SK-N-SH treated with all-trans-retinoic acid at 6 μM for 48 hours (cell line): Measurements from ENCODE around the gene KCNH4.

ENCODE experiments used
- ATAC-seq: fragments of 200-7000 bp; cut with Tn5 transposase; 3 replicates; pipeline ENCODE4 v1.9.1; 2020; ENCODE audit warnings: mild to moderate bottlenecking, moderate library complexity
- BACH2 ChIP-seq: fragments of 250-450 bp; sonication (Bioruptor Pico); IDR thresholded peaks from 2 replicates; pipeline ENCODE4 v1.9.0; 2021; ENCODE audit warnings: mild to moderate bottlenecking, borderline replicate concordance
- CREB5 ChIP-seq: fragments of 250-450 bp; sonication (Bioruptor Pico); IDR thresholded peaks from 2 replicates; pipeline ENCODE4 v1.5.1; 2020; ENCODE audit warnings: low read depth, mild to moderate bottlenecking, moderate library complexity
- CSDC2 ChIP-seq: fragments of 250-450 bp; sonication (Bioruptor Pico); IDR thresholded peaks from 2 replicates; pipeline ENCODE4 v1.5.0; 2020; ENCODE audit warnings: mild to moderate bottlenecking, moderate library complexity
- CSRNP3 ChIP-seq: fragments of 250-450 bp; sonication (Bioruptor Pico); IDR thresholded peaks from 2 replicates; pipeline ENCODE4 v1.5.1; 2021; ENCODE audit warnings: mild to moderate bottlenecking, moderate library complexity
- ESRRG ChIP-seq: fragments of 250-450 bp; sonication (Bioruptor Pico); IDR thresholded peaks from 2 replicates; pipeline ENCODE4 v1.6.1; 2021; ENCODE audit warnings: mild to moderate bottlenecking
- ISL1 ChIP-seq: fragments of 250-450 bp; sonication (Bioruptor Pico); IDR thresholded peaks from 2 replicates; pipeline ENCODE4 v2.1.2; 2022; ENCODE audit warnings: mild to moderate bottlenecking, moderate library complexity
- OSR1 ChIP-seq: fragments of 250-450 bp; sonication (Bioruptor Pico); IDR thresholded peaks from 2 replicates; pipeline ENCODE4 v1.8.0; 2022; ENCODE audit warnings: moderate library complexity, mild to moderate bottlenecking, inconsistent platforms
- PATZ1 ChIP-seq: fragments of 250-450 bp; sonication (Bioruptor Pico); IDR thresholded peaks from 2 replicates; pipeline ENCODE4 v1.8.0; 2020; ENCODE audit warnings: mild to moderate bottlenecking, moderate library complexity, borderline replicate concordance
- POU6F1 ChIP-seq: fragments of 250-450 bp; sonication (Bioruptor Pico); IDR thresholded peaks from 2 replicates; pipeline ENCODE4 v1.8.0; 2021; ENCODE audit warnings: low read depth, mild to moderate bottlenecking, moderate library complexity, borderline replicate concordance
- PPARA ChIP-seq: fragments of 250-450 bp; sonication (Bioruptor Pico); IDR thresholded peaks from 2 replicates; pipeline ENCODE4 v1.5.0; 2020; ENCODE audit warnings: mild to moderate bottlenecking, borderline replicate concordance
- RARB ChIP-seq: fragments of 250-450 bp; sonication (Bioruptor Pico); IDR thresholded peaks from 2 replicates; pipeline ENCODE4 v1.8.0; 2021; ENCODE audit warnings: mild to moderate bottlenecking, moderate library complexity
- SNAI2 ChIP-seq: fragments of 250-450 bp; sonication (Bioruptor Pico); IDR thresholded peaks from 2 replicates; pipeline ENCODE4 v1.5.0; 2020; ENCODE audit warnings: mild to moderate bottlenecking, moderate library complexity
- TOX ChIP-seq: fragments of 250-450 bp; sonication (Bioruptor Pico); IDR thresholded peaks from 2 replicates; pipeline ENCODE4 v1.8.0; 2021; ENCODE audit warnings: mild to moderate bottlenecking, moderate library complexity, borderline replicate concordance
- TSHZ2 ChIP-seq: fragments of 250-450 bp; sonication (Bioruptor Pico); IDR thresholded peaks from 2 replicates; pipeline ENCODE4 v1.5.0; 2020; ENCODE audit warnings: mild to moderate bottlenecking, moderate library complexity
- ZFP3 ChIP-seq: fragments of 250-450 bp; sonication (Bioruptor Pico); IDR thresholded peaks from 2 replicates; pipeline ENCODE4 v1.5.0; 2020; ENCODE audit warnings: mild to moderate bottlenecking, moderate library complexity
- ZFP30 ChIP-seq: fragments of 450-650 bp; formaldehyde crosslinking; IDR thresholded peaks from 2 replicates; pipeline ENCODE4 v1.5.0; 2022; ENCODE audit warnings: mild to moderate bottlenecking, moderate library complexity
- ZNF565 ChIP-seq: fragments of 450-650 bp; formaldehyde crosslinking; conservative IDR thresholded peaks from 2 replicates; pipeline ENCODE4 v1.5.0; 2020; ENCODE audit warnings: low read depth, mild to moderate bottlenecking, moderate library complexity
- ZNF70 ChIP-seq: fragments of 450-650 bp; formaldehyde crosslinking; IDR thresholded peaks from 2 replicates; pipeline ENCODE4 v1.5.0; 2020; ENCODE audit warnings: mild to moderate bottlenecking, moderate library complexity
- ZNF8 ChIP-seq: fragments of 450-650 bp; formaldehyde crosslinking; IDR thresholded peaks from 2 replicates; pipeline ENCODE4 v1.5.0; 2020; ENCODE audit warnings: mild to moderate bottlenecking, moderate library complexity

KCNH4 gene

GRCh38 chr17:42118545-42118944, 62.4 kb downstream of the KCNH4 start (continued):
- TF ChIP-seq POU6F1 (CRISPR knock-in tag) (no peak), SNAI2 (CRISPR knock-in tag) (no peak), ZNF70 (CRISPR knock-in tag) (no peak), PATZ1 (no peak)
- TF ChIP-seq, all 23 proteins: peak for 0

- no peak for ATAC-seq
- TF ChIP-seq BACH2 (CRISPR knock-in tag): no peak
- TF ChIP-seq ZFP3 (CRISPR knock-in tag): no peak
- no peak for TF ChIP-seq ZFP30 (CRISPR knock-in tag)
- TF ChIP-seq SNAI2 (CRISPR knock-in tag): no peak
- TF ChIP-seq TSHZ2: no peak
- TF ChIP-seq TOX: no peak
- no peak for TF ChIP-seq RARB (CRISPR knock-in tag)
- TF ChIP-seq ZNF8: no peak
- no peak for TF ChIP-seq ISL1 (CRISPR knock-in tag)
- no peak for TF ChIP-seq PPARA
- TF ChIP-seq ZNF565 (CRISPR knock-in tag): no peak
- TF ChIP-seq OSR1 (CRISPR knock-in tag): no peak
- no peak for TF ChIP-seq CSDC2 (CRISPR knock-in tag)
- TF ChIP-seq ESRRG (CRISPR knock-in tag): no peak
- TF ChIP-seq CSRNP3 (CRISPR knock-in tag): no peak
- no peak for TF ChIP-seq PATZ1
- TF ChIP-seq, all 23 proteins: peak for 0
These were observed 62.8 kb downstream of the KCNH4 start for GRCh38 chr17:42118126-42118510.

GRCh38 chr17:42117397-42118125, 63.4 kb downstream of the KCNH4 start:
- TF ChIP-seq ZNF565 (CRISPR knock-in tag) (no peak), ZFP30 (CRISPR knock-in tag) (no peak), PATZ1 (no peak), POU6F1 (CRISPR knock-in tag) (no peak), ISL1 (CRISPR knock-in tag) (no peak), PPARA (no peak), OSR1 (CRISPR knock-in tag) (no peak), CSDC2 (CRISPR knock-in tag) (no peak), CREB5 (CRISPR knock-in tag) (no peak), CSRNP3 (CRISPR knock-in tag) (no peak)
- ATAC-seq: no peak
